PC-3 (cell line): ENCODE data around the gene RERG.

ENCODE experiments used
- CTCF ChIP-seq: fragments of 300-600 bp; sonication (generic); conservative IDR thresholded peaks from 2 replicates; pipeline ENCODE4 v1.5.1; 2017; ENCODE audit warnings: antibody characterized with exemption, low read depth, mild to moderate bottlenecking, low read length
- EZH2 ChIP-seq: fragments of 300-600 bp; sonication (generic); IDR thresholded peaks from one replicate; pipeline ENCODE4 v1.6.1; 2017; ENCODE audit warnings: antibody characterized with exemption, mild to moderate bottlenecking, low read length; ENCODE audit not compliant: unreplicated experiment
- EZH2phosphoT487 ChIP-seq: fragments of 300-600 bp; sonication (generic); IDR thresholded peaks from 2 replicates; pipeline ENCODE4 v1.6.1; 2018; ENCODE audit warnings: mild to moderate bottlenecking, antibody characterized with exemption, low read length, borderline replicate concordance

DNA sequence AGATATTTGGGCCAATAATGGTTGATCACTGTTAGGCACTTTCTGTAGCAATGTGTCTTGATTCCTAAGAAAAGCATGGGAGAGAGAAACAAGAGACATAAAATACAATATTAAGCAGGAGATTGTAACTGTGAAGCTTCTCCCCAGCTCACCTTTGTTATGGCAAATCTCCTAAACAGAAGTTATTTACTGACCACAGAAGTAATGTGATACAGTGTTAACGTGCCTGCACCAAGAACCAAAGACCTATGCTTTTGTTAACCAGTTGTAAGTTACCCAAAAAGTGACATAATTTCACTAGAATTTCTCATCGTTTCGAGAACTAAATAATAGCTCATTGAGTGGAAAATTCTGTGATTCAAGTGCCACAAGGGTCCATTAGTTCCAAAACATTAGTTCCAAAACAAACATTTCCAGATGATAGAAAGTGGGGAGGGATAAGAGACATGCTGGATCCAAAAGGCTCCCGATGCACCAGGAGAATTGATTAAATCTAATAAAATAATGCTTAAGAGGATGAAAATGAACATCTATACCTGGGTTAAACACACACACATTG is 14.3 kb downstream of the RERG start:
- no peak for TF ChIP-seq CTCF
- no peak for TF ChIP-seq EZH2
- TF ChIP-seq EZH2phosphoT487, result no peak
